22Rv1 (cell line): ENCODE measurements around the gene C1orf21.

ENCODE experiments used
- CTCF ChIP-seq: fragments of 450-650 bp; IDR thresholded peaks from 2 replicates; pipeline ENCODE4 v1.5.1; 2017; ENCODE audit warnings: mild to moderate bottlenecking
- ZFX ChIP-seq: fragments of 450-650 bp; IDR thresholded peaks from 2 replicates; pipeline ENCODE4 v1.6.1; 2017; ENCODE audit warnings: antibody characterized with exemption, borderline replicate concordance

DNA sequence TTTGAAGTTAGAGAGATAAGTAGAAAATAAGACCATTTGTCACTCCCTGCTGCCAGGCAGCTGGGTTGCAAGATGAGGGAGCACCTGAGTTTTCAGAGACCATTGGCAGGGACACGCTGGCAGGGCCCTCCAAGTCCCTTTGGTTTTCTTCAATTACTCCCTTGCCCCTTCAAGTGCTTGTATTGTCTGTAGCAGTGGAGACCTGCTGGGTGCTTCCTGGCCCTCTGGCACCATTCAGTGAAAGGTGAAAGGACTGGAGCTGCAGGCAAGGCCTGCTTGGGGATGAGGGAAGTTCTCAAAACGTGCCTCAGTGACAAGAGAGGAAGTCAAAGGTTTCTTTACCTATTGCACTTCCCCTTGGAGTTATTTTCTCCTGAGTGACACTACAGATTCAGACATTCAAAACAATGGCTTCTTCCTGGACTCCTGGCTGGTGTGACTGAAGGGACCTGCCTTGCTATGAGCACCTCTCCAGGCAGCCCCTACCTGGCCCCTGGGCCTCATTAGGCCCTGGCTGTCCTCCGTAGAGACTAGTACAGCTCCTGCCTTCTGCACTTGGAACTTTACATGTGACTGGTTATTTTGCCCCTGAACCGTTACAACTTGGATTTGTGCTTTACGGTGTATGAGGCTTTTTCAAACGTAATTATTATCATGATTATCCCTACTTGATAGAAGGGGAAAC is 100.1 kb downstream of the C1orf21 start:
- no peak for TF ChIP-seq CTCF
- TF ChIP-seq ZFX: no peak
